T-helper 1 cell (primary cell): ENCODE data around the gene IL3.
"Not testable (repeated sequence)": the region's sequence is repeated elsewhere in the genome, so short reads cannot be mapped to it uniquely, and the experiment has no call there.

ENCODE experiments used
- DNase-seq, 5 donors: peaks; one replicate each; pipeline ENCODE4 v3.0.0-alpha.2; 2012 to 2020

Gene IL3

DNA sequence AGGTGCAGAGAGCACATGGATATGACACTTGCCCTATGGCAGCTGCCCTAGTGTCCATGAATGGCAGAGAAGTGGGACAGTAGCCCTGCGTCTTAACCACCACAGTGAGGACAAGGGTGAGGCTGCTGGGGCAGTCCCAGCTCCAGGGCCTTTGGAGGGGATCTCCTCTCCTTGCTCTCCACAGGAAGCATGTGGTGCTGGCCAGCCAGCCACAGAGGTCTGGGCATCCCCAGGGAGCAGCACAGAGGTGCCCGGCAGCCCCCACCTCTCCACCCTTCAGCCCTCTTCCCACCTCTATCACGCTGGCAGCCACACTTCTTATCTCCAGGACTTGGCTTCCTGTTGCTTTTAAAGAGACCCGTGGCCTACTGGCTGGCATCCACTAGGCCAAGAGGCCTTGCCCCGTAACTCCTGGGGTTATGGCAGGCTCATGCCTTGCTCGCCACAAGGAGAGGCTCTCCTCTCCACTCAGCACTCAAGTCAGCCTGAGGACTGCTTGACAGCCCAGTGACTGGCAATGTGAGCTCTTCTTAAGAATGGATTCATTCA, 35.0 kb downstream of the IL3 start:
- no peak for DNase-seq

DNA sequence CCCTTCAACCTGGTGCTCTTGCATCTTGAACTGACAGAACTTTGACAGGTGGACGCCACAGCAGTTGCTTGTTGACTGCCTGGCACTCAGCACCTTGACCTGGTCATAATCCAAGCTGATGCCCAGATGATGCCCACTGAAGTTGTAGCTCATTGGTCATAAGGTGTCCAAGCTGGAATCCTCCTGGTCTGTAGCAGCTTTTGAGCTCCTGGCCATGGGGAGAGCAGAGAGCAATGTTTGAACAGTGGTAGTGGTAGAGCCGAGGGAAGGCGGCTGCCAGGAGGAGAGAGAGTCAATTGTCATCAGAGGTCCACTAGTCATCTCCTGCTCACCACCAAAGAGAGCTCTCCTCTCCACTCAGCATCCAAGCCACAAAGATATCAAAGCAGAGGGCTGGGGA, 36.4 kb downstream of the IL3 start:
- DNase-seq, result no peak

DNA sequence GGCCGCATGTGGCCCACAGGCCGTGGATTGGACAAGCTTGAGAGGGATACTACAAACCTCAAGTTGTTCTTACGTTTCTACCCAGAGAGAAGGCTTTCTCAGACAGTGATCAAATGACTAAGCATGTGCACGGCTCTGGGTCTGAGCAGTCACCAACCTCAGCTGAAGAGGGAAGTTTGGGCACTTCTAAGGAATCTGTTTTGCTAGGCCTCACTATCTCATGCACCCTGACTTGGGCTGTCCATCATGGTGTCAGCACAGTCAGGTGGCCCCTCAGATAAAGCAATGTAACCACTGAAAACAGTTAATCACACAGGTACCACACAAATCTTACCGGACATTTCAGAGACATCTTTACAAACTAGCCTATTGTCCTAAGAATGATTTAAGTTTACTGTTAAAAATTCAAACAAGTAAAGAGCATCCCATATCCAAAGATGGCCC, 37.7 kb downstream of the IL3 start:
- DNase-seq, result peak in 1 of 5 donors; percentile 50

DNA sequence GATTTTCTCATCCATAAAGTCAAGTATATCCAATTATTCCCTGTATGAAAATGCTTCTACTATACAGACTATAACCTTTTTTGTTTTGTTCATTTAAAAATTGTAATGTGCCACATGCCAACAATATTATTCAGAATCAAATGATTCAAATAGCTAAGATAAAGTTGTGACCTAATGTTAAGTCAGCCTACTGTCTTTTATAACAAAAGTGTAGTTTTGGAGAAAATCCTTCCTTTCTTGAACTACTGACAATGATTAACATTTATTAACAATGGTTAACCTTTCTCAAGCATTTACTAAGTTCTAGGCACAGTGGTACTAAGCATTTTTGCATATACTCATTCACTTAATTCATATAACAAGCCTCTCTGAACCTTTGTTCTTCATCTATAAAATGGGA, 38.2 kb downstream of the IL3 start:
- no peak for DNase-seq

DNA sequence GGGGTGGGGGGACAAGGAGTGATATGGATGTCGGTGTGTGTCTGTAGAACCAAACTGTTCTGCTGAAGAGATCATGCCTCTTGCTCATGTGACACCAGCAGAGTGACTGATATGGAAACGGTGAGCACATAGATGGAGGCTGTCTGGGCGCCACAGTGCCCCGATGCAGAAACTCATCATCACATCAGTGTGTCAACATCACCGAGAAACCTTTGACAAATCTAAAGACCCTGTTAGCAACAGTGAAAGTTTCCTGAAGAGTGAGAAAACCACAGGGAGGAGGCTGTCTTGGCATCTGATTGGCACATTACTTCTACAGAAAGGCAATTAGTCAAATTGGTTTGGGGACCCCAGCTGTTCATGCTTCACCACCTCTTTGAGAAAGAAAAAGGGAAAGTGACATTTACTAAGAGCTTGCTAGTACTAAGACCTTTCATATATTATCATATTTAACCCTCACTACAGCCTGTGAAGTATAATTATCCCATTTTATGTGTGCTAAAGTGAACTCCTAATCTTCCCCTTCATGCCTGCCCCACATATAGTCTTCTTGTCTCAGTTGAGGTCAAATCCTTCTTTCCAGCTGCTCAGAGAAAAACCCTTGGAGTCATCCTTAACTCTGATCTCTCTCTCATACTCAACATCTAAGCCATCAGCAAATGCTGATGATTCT, 38.8 kb downstream of the IL3 start:
- peak in 1 of 5 donors; percentile 83 for DNase-seq

DNA sequence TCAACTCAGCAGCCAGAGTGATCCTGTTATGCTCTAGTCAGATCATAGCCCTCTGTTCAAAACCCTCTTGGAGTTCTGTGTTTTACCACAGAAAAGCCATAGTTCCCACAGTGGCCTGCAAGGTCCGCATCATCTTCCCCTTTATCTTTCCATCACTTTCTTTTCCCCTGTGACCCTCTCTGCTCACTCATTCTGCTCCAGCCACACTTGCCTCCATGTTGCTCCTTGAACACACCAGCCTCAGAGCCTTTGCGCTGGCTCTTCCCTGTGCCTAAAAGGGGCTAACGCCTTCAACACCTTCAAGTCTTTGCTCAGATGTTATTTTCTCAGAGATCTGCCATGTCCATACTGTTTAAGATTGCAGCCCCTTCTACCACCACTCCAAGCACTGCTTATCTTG, 39.5 kb downstream of the IL3 start:
- DNase-seq, result no peak

DNA sequence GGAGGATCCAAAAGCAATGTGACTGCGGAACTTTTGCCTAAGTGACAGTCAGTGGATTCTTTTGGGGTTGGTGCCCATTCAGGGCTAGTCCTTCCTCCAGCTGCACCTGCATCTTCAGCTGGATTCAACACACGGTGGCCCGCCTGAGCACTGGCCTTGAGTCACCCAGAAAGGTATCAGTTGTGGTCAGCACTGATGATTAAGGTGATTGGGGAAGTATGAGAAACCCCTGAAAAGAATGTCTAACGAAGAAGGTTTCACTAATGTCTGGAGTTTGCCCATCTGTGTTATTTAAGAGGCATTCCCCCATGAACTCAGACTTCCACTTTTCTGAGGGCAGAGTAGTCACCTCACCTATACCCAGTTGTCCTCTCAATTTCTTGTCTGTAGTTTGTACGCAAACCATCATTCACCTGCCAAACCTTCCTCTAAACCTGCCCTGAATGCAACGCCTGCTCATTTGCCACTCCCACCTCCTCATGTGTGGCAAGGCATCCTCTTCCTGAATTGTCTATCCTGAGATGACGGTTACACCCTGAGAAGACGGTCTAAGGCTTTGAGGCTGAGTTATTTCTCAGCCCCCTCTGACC, 40.3 kb downstream of the IL3 start:
- DNase-seq, result peak in 1 of 5 donors; percentile 17

DNA sequence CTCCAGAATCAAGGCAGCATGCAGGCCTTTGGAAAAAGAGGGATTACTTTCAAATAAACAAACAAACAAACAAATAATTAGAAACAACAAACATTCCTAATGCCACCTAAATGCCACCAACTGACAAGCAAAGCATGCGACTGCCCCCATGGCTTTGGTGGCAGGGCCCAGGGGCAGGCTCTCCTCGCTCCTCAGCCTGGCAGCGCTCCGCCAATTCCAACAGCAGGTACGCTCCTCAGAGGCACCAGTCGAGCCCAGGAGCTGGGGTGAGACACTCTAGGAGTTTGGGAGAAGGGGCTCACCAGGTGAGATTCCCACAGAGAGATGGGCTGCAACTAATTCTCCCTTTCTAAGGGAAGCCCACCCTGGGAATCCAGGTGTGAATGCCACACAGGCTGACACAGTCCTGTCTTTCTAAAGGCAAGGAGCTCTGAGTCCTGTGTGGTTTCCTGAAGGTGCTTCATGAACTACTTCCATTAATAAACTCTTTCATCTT, 41.0 kb downstream of the IL3 start:
- DNase-seq, result no peak

DNA sequence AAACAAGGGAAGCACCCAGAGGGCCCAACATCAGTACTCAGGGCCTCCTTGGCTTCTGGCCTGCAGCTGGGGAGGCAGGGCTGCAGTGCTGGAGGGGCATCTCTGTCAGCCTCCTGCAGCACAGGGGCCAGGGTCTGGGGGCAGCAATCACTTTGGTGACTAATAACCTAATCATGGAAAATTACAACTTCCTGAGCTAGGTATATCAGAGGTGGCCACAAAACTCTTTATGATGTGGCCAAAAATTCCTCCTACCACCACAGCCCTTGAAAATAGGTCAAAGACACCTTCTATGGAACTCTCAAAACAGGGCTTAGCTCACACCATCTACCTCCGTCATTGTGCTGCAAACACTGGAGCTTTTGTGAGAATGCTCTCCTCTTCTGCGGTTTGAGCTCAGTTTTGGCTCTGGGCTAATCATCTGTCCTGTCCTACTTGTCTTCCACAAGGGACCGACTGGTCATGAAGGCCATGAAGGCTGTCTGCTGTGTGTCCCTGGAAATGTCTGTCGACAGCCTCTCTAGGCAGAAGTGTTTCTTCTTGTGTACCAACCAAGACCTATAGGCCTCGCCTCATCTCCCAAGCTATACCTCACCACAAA, 41.7 kb downstream of the IL3 start:
- peak in 3 of 5 donors; percentile 22 to 64 (median 24) for DNase-seq

DNA sequence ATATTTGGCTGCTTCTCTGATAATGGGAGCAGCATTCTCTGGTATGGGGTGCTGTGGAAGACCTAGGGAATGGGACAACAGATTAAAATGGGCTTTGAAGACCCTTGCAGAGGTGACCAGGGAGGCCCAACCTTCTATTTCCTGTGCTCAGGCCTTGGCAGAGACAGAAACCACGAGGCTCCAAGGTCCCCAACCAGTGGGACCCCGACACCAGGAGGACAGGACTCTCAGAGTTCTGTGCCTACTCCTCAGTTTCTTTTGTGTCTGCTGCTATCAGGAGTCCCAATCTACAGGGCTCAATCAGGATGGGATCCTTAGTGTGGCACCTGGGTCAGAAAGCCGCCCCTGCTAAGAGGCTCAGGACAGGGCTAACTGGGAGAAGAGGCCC, 42.5 kb downstream of the IL3 start:
- no peak for DNase-seq

DNA sequence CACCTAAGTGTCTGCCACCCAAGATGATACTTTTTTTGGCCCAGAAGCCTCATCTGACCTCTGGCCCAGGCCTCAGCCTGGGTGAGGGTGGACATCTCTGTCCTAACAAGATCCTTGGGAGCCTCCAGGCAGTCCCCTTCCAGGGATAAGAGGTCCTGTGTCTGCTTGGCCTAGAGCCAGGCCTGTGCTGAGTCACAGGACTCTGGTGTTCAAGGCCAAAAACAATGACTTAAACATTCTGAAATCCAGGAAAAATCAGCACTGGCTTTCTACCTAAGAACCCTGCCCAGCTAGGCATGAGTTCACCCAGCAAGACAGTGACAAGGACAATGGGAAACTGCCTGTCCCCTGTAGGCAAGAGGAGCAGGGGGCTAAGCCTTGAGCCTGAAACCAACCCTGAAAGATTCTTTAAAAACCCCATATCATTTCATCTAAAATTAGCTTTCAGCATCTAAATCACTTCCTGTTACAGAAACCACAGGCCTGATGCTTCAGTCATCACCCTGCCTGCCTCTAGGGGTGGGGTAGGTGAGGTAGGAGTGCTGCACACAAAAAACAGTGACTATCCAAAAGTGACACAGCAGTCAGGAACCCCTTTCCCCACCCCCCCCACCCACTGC, 43.0 kb downstream of the IL3 start:
- peak; percentile 40 to 93 (median 55) for DNase-seq

DNA sequence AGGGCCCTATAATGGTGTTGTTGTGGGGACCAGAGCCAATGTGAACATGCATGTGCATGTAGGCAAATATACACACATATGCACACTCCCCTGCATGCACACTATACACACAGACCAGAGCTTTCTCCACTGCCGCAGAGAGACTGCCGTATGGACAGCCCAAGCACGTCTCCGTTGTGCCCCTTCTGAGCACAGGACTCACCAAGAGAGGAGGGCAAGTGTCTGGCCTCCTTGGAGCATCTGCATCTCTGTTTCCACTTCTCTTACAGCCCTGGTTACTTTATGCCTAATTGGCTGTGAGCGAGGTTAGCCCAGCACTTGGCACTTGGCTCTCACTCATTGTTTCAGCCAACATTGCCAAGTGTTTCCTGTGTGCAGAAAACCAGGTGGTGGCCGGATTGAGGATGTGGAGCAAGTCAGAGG, 43.5 kb downstream of the IL3 start:
- DNase-seq, result peak in 1 of 5 donors; percentile 69

DNA sequence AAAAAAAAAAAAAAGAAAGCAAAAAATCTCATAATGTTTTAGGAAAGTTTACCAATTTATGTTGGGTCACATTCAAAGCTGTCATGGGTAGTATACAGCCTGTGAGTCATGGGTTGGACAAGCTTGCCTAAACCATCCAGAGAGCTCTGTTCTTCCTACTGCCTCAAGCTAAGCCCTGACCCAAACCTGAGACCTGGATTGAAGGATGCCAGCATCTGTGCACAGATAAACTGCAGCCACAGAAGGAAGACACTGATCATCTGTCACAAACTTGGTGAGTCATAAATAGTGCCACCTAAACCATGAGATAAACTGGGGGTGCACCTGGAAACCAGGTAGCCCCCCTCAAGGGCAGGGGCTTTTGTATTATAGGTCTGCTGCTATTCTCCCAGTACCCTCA, 44.1 kb downstream of the IL3 start:
- DNase-seq, result no peak

DNA sequence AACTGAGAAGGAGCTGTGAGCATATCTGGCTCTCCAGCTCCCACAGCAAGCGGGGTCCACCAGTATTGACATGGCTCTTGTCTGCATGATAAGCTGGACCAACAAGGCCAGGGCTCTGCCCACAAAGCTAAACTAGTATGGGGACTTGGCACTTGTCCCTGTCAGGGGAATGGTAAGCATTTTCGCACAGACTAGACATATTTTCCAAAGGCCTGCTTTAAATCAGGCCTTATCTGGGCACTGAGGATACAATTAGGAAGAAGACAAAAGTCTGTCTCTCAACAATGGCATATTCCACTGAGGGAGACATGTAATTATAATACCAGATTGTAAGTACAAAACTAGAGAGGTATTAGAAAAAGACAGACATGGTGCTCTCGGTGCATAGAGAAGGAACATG, 45.2 kb downstream of the IL3 start:
- no peak for DNase-seq

DNA sequence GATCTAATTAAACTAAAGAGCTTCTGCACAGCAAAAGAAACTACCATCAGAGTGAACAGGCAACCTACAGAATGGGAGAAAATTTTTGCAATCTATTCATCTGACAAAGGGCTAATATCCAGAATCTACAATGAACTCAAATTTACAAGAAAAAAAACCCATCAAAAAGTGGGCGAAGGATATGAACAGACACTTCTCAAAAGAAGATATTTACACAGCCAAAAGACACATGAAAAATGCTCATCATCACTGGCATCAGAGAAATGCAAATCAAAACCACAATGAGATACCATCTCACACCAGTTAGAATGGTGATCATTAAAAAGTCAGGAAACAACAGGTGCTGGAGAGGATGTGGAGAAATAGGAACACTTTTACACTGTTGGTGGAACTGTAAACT, 48.0 kb downstream of the IL3 start:
- DNase-seq, result not testable (repeated sequence)

DNA sequence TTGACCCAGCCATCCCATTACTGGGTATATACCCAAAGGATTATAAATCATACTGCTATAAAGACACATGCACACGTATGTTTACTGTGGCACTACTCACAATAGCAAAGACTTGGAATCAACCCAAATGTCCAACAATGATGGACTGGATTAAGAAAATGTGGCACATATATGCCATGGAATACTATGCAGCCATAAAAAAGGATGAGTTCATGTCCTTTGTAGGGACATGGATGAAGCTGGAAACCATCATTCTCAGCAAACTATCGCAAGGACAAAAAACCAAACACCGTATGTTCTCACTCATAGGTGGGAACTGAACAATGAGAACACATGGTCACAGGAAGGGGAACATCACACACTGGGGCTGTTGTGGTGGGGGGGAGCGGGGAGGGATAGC, 48.5 kb downstream of the IL3 start:
- DNase-seq, result not testable (repeated sequence)

DNA sequence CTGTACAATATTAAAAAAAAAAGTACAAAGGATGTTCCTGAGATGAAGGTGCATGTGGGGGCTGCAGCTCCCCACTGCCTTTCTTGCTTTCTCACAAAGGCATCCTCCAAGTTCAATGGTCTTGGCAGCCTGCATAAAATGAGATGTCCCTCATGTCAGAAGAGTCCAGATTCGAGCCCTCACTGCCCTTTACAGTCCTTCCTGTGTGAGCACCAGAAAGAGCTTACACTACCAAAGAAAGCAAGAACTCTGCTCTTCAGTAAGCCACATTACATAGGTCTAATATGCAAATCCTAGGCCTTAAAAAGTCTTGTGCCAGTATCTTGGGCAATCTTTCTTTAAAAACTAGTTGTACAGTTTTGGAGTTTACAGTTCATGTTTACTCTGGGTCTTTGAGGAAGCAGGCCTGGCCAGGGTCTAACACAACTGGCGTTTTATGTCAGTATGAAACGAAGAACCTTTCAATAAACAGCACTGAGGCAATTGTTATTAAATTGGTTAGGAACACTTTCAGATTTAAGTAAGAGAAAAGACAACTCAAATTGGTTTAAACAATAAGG, 49.1 kb downstream of the IL3 start:
- no peak for DNase-seq

DNA sequence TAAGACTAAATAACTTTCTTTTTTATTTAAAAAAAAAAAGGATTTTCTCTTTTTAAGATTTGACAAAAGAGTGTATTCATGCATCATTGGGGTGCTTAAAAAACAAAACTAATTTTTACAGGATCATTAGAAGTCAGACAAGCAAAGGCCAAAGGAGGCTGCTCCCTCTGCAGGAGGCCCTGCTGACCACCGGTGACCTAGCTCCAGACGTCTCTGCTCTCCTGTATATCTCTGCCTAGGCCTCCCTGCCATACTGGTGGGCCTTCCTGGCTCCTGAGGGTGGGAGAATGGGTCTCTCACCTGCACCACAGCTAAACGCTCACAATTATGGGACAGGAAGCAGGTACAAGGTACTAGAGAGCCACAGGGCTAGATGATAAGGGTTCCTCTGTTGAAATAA, 49.7 kb downstream of the IL3 start:
- DNase-seq, result no peak

DNA sequence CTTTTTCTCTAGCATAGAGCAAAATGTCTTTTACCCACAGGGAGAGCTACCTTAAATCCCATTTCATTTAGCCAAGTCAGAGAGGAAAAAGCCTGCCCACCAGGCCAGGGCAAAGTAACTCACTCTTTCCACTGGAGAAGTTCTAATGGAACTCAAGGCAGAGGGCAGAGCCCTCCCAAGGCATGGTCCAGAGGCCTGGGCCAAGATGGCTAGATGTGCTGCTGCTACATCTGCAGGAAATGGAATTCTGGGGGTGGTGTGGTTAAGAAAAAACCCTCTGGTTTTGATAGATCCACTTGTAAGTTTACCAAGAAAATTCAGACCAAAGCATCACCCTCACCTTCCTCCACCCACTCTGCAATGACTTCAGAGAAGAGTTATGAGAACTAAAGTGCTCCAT, 50.5 kb downstream of the IL3 start:
- DNase-seq, result peak in 1 of 5 donors; percentile 48

DNA sequence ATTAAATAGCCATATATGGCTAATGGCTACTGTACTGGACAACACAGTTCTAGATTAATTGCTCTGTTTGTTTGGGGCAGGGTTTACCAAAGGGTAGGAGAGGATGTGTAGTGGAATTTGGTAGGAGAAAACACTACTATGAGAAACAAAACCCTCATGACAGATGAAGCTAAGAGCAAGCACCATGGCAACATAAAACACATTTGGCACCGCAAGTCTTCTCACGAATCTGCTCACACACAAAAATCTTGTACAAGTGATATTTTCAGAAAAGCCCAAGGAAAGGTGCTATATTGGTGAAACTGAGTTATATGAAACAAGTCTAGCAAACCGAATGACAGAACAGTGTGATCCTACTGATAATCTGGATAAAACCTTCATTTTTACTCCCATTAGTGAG, 51.7 kb downstream of the IL3 start:
- DNase-seq, result no peak
